ENCODE data around the gene SBF2. TPM values are rescaled to one million over a fixed set of nuclear protein-coding genes. Genes with fewer than 3 reads are reported as not detected.
A peak's percentile ranks its signal among the peaks of the same experiment; 100 is the strongest.

SBF2 gene
- total and polyA plus RNA-seq, 9 of the 15 experiments (the other 6 are each of a cell fraction or from before 2014, with no cell fraction given) = 0.80 to 9.5 (median 5.0) TPM

DNA sequence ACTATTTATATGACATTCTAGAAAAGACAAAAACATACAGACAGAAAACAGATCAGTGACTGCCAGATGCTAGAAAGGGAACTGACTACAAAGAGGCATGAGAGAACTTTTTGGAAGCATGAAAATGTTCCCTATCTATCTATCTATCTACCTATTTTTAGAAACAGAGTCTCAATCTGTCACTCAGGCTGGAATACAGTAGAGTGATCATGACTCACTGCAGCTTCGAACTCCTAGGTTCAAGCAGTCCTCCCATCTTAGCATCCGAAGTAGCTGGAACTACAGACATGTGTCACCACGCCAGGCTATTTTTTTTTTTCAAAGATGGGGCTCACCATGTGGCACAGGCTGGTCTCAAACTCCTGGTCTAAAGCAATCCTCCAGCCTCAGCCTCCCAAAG lies 6.9 kb downstream of the SBF2 start:
- in situ Hi-C loops (cut with MboI) (no loop called here), intact Hi-C loops (cut with micrococcal nuclease) (no loop called here)
- Histone ChIP-seq H2AFZ (ENCODE audit: low read depth, low read length) (no peak overlapping the region), H3K4me2 (ENCODE audit: insufficient read depth, low read length) (no peak overlapping the region), H3K4me1 (replicated peaks in 1 of 2; ENCODE audit: control insufficient read depth in 2 of 2, insufficient read depth in 2 of 2, low read length in 2 of 2) (peaks cover 0 to 13% of the 10 kb centered on the region in 2 experiments; a peak in 2 of 5 replicates), H3K4me3 (no peak overlapping the region), H3K9me3 (replicated peaks; ENCODE audit: control insufficient read depth, insufficient read depth, low read depth, low read length) (no peaks in the 10 kb centered on the region), H3K36me3 (ENCODE audit: control insufficient read depth, insufficient read depth, low read length) (no peaks in the 10 kb centered on the region), H3K79me2 (ENCODE audit: control insufficient read depth, insufficient read depth, low read length) (no peaks in the 10 kb centered on the region), H4K20me1 (replicated peaks; ENCODE audit: control insufficient read depth, insufficient read depth, low read length) (peaks cover 4% of the 10 kb centered on the region; the same call in 1 of the 2 replicates), H3K27me3 (ENCODE audit: control insufficient read depth in 2 of 2, insufficient read depth in 2 of 2, low read length in 2 of 2) (no peaks in the 10 kb centered on the region; a peak in 1 of 5 replicates), H3K9ac (ENCODE audit: insufficient read depth in 1 of 2, low read depth in 2 of 2, low read length in 2 of 2) (no peak overlapping the region), H3K9me1 (ENCODE audit: control insufficient read depth, insufficient read depth, low read length) (no peaks in the 10 kb centered on the region), H3K27ac (ENCODE audit: extremely low read depth, low read depth, low read length) (no peak overlapping the region)
- FAIRE-seq (no peak), DNase-seq (ENCODE audit: extremely low read depth in 1 of 4, low spot score in 3 of 4) (no peak), ATAC-seq (no peak)
- POLR2A ChIA-PET = interaction anchor here (1.0 to 1.5 kb wide), 2 partner anchors 14 to 21 kb away, joined by 3 read pairs; no protein-coding TSS in a partner anchor
- CTCF ChIA-PET (ENCODE audit: low intra/inter-chr PET ratio) = no interaction called here
- BruUV-seq (replicated peaks) = no TSS peak
- TF ChIP-seq, protein P1, sequence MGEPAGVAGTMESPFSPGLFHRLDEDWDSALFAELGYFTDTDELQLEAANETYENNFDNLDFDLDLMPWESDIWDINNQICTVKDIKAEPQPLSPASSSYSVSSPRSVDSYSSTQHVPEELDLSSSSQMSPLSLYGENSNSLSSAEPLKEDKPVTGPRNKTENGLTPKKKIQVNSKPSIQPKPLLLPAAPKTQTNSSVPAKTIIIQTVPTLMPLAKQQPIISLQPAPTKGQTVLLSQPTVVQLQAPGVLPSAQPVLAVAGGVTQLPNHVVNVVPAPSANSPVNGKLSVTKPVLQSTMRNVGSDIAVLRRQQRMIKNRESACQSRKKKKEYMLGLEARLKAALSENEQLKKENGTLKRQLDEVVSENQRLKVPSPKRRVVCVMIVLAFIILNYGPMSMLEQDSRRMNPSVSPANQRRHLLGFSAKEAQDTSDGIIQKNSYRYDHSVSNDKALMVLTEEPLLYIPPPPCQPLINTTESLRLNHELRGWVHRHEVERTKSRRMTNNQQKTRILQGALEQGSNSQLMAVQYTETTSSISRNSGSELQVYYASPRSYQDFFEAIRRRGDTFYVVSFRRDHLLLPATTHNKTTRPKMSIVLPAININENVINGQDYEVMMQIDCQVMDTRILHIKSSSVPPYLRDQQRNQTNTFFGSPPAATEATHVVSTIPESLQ (CRISPR knock-in tag; IDR thresholded peaks at IDR 0.05) = no peak
- TF ChIP-seq MEF2D (tag; conservative IDR thresholded peaks at IDR 0.05; ENCODE audit: low read depth) (peak; percentile 80), PKNOX1 (IDR thresholded peaks at IDR 0.05) (peak; percentile 28; the same call in 1 of the 2 replicates)
- TF ChIP-seq, protein P2, sequence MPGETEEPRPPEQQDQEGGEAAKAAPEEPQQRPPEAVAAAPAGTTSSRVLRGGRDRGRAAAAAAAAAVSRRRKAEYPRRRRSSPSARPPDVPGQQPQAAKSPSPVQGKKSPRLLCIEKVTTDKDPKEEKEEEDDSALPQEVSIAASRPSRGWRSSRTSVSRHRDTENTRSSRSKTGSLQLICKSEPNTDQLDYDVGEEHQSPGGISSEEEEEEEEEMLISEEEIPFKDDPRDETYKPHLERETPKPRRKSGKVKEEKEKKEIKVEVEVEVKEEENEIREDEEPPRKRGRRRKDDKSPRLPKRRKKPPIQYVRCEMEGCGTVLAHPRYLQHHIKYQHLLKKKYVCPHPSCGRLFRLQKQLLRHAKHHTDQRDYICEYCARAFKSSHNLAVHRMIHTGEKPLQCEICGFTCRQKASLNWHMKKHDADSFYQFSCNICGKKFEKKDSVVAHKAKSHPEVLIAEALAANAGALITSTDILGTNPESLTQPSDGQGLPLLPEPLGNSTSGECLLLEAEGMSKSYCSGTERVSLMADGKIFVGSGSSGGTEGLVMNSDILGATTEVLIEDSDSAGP (CRISPR knock-in tag; IDR thresholded peaks at IDR 0.05) = no peak
- WGBS (ENCODE audit: insufficient coverage, low coverage, missing lambda C conversion rate) = 26% methylated on average over 3 of the region's 3 CpGs
